Measurements from ENCODE around the gene SFTA2. TPM values are rescaled to one million over a fixed set of nuclear protein-coding genes. Genes with fewer than 3 reads are reported as not detected.

The SFTA2 gene
- total RNA-seq, 1 donor from 2014 or later, result not detected

DNA sequence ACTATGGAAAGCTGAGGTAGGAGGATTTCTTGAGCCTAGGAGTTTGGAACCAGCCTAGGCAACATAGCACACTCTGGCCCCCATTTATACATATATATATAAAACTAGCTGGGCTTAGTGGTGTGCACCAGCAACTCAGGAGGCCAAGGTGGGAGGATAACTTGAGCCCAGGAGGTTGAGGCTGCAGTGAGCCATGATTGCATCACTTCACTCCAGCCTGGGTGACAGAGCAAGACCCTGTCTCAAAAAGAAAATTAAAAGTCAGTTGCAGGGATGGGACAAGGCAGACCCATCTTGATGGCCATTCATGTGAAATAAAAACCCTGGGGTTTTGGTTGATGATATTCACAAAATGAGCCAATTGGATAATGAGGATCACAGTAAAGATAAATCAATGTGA lies 30.5 kb downstream of the SFTA2 start:
- H3K27me3 ChIP-seq (ENCODE audit: low read depth), result no peaks in the 10 kb centered on the region
- no peaks in the 10 kb centered on the region for H3K4me1 ChIP-seq
- intact Hi-C loops (cut with micrococcal nuclease), result no loop called here
- no peak overlapping the region for H3K27ac ChIP-seq (replicated peaks)
- H3K36me3 ChIP-seq, result peaks cover 26% of the 10 kb centered on the region
- TF ChIP-seq, protein P1, sequence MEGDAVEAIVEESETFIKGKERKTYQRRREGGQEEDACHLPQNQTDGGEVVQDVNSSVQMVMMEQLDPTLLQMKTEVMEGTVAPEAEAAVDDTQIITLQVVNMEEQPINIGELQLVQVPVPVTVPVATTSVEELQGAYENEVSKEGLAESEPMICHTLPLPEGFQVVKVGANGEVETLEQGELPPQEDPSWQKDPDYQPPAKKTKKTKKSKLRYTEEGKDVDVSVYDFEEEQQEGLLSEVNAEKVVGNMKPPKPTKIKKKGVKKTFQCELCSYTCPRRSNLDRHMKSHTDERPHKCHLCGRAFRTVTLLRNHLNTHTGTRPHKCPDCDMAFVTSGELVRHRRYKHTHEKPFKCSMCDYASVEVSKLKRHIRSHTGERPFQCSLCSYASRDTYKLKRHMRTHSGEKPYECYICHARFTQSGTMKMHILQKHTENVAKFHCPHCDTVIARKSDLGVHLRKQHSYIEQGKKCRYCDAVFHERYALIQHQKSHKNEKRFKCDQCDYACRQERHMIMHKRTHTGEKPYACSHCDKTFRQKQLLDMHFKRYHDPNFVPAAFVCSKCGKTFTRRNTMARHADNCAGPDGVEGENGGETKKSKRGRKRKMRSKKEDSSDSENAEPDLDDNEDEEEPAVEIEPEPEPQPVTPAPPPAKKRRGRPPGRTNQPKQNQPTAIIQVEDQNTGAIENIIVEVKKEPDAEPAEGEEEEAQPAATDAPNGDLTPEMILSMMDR (IDR thresholded peaks at IDR 0.05; ENCODE audit: borderline replicate concordance), result no peak
- no peak overlapping the region for H3K4me3 ChIP-seq
- H3K9me3 ChIP-seq (replicated peaks), result no peaks in the 10 kb centered on the region
- no peak for DNase-seq

DNA sequence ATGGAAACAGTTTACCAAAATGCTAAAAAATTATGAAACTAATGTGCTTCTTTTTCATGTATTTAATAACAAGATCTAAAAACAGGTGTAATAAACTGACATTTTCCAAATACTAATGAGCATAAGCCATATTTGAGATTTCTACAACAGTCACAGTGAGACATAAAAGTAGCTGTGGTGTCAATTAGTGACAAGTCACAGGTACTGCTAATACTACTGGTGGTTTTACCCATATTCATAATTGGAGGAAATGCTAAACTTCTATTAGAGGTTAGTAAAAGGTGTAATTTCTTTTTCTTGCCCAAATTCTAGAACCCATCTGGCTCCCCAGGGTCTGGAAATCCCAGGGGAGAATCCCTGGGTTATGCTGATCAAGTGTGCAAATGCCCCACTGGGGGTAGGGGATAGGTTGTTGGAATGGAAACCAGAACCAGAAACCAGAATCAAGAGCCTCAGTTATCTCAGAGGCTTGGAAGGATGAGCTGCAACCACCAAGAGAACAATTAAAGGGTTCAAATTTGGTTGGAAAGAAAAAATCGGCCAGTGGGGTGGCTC lies 31.0 kb downstream of the SFTA2 start:
- TF ChIP-seq, protein P1 (IDR thresholded peaks at IDR 0.05; ENCODE audit: borderline replicate concordance), result no peak
- Histone ChIP-seq H3K4me1 (no peaks in the 10 kb centered on the region), H3K36me3 (peaks cover 28% of the 10 kb centered on the region), H3K27me3 (ENCODE audit: low read depth) (no peaks in the 10 kb centered on the region), H3K27ac (replicated peaks) (no peak overlapping the region), H3K4me3 (no peak overlapping the region), H3K9me3 (replicated peaks) (no peaks in the 10 kb centered on the region)
- no peak for DNase-seq
- intact Hi-C loops (cut with micrococcal nuclease), result no loop called here

DNA sequence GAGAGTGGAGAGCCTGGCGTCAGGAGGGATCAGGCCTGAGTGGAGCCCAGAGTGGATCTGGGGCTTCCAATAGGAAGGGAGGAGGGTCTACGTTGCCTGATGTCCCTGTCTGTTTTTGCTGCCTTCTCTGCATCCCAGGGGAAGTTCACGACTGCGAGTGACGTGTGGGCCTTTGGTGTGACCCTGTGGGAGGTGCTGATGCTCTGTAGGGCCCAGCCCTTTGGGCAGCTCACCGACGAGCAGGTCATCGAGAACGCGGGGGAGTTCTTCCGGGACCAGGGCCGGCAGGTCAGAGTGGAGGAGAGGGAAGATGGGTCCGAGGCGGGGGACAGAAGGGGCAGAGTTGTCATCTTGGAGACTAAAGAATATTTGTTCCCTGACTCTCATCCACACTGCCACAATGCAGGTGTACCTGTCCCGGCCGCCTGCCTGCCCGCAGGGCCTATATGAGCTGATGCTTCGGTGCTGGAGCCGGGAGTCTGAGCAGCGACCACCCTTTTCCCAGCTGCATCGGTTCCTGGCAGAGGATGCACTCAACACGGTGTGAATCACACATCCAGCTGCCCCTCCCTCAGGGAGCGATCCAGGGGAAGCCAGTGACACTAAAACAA lies 33.1 kb downstream of the SFTA2 start:
- H3K4me1 ChIP-seq, result no peaks in the 10 kb centered on the region
- no peak overlapping the region for H3K4me3 ChIP-seq
- H3K27ac ChIP-seq (replicated peaks), result no peak overlapping the region
- H3K27me3 ChIP-seq (ENCODE audit: low read depth), result no peaks in the 10 kb centered on the region
- intact Hi-C loops (cut with micrococcal nuclease), result no loop called here
- H3K9me3 ChIP-seq (replicated peaks), result no peaks in the 10 kb centered on the region
- DNase-seq, result no peak
- TF ChIP-seq, protein P1 (IDR thresholded peaks at IDR 0.05; ENCODE audit: borderline replicate concordance), result no peak
- peaks cover 41% of the 10 kb centered on the region for H3K36me3 ChIP-seq

DNA sequence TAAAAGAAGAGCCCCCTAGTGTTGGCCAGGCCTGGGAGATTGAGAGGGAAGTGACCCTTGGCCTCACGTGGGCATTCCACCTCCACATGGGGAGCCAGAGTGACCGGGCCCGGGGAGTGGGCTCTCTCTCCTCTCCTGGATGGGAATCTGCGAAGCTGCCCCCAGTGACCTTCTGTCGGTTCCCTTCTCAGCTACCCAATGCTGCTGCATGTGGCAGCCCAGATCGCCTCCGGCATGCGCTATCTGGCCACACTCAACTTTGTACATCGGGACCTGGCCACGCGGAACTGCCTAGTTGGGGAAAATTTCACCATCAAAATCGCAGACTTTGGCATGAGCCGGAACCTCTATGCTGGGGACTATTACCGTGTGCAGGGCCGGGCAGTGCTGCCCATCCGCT lies 34.1 kb downstream of the SFTA2 start:
- TF ChIP-seq, protein P1 (IDR thresholded peaks at IDR 0.05; ENCODE audit: borderline replicate concordance), result no peak
- Histone ChIP-seq H3K4me3 (no peak overlapping the region), H3K36me3 (peaks cover 45% of the 10 kb centered on the region), H3K27me3 (ENCODE audit: low read depth) (no peaks in the 10 kb centered on the region), H3K4me1 (no peaks in the 10 kb centered on the region), H3K27ac (replicated peaks) (no peak overlapping the region), H3K9me3 (replicated peaks) (no peaks in the 10 kb centered on the region)
- no peak for DNase-seq
- intact Hi-C loops (cut with micrococcal nuclease), result no loop called here

DNA sequence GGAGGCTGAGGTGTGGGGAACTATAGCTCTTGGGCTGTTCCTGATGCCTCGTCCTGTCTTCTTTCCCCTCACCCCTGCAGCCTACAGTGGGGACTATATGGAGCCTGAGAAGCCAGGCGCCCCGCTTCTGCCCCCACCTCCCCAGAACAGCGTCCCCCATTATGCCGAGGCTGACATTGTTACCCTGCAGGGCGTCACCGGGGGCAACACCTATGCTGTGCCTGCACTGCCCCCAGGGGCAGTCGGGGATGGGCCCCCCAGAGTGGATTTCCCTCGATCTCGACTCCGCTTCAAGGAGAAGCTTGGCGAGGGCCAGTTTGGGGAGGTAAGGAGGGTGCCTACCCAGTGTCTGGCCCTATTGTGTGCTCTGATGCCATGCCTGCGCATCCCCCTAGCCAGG lies 35.4 kb downstream of the SFTA2 start:
- intact Hi-C loops (cut with micrococcal nuclease), result no loop called here
- Histone ChIP-seq H3K27me3 (ENCODE audit: low read depth) (no peaks in the 10 kb centered on the region), H3K4me3 (no peak overlapping the region), H3K4me1 (no peaks in the 10 kb centered on the region), H3K9me3 (replicated peaks) (no peaks in the 10 kb centered on the region), H3K36me3 (peaks cover 55% of the 10 kb centered on the region), H3K27ac (replicated peaks) (no peak overlapping the region)
- TF ChIP-seq, protein P1 (IDR thresholded peaks at IDR 0.05; ENCODE audit: borderline replicate concordance), result no peak
- DNase-seq, result no peak
